Cardiac fibroblast (primary cell): ENCODE results near the gene HSDL1.

Experiments used
- DNase-seq, 2 donors: peaks; one replicate each; pipeline versions ENCODE4 v3.0.0 to v3.0.0-alpha.2; 2010; ENCODE audit warnings: low read depth in 2 of 2
- H3K4me3 ChIP-seq, 2 donors: replicated peaks in 1 of 2; 1 replicate in 1 of 2; 2 replicates in 1 of 2; pipeline ENCODE4 v1.5.1; 2011; ENCODE audit warnings: low read depth in 2 of 2, low read length in 2 of 2, mild to moderate bottlenecking in 2 of 2, moderate library complexity in 1 of 2
- CTCF ChIP-seq: IDR thresholded peaks from one replicate; pipeline ENCODE4 v1.5.1; 2011; ENCODE audit warnings: low read depth, mild to moderate bottlenecking, low read length, inconsistent platforms

Gene HSDL1

DNA sequence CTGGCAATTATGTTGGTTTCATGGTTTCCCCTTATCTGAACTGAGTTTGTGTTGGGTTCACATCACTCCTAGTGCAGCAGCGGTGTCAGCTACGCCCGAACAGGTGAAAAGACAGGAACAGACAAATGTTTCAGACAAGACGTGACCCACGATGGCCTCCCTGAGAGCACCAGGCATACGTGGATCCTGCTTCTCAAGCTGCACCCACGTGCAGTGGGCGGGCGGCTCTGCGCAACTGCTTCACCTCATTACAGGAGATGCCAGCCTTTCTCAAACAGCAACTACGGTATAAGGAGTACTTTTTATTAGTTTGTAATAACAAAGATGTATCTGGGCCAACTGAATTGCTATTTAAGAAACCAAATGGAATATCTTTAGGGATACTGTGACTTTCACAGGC, 69.6 kb downstream of the HSDL1 start:
- no peak for TF ChIP-seq CTCF
- H3K4me3 ChIP-seq = no peak overlapping the region
- no peak for DNase-seq

GRCh38 chr16:84074721-84075120, 70.3 kb downstream of the HSDL1 start:
- no peak for TF ChIP-seq CTCF
- no peak overlapping the region for H3K4me3 ChIP-seq
- DNase-seq = no peak
